Rectal smooth muscle tissue (tissue), 1 donor: Measurements from ENCODE around the gene ADGRV1.
A peak's percentile ranks its signal among the peaks of the same experiment; 100 is the strongest.

Experiments
- H3K27ac ChIP-seq: one replicate; pipeline ENCODE4 v1.7.0; 2013; ENCODE audit warnings: low read depth, low read length, inconsistent platforms
- H3K27me3 ChIP-seq: one replicate; pipeline ENCODE4 v1.7.0; 2013; ENCODE audit warnings: low read length; ENCODE audit not compliant: control insufficient read depth, insufficient read depth
- H3K36me3 ChIP-seq: one replicate; pipeline ENCODE4 v1.7.0; 2013; ENCODE audit warnings: low read length; ENCODE audit not compliant: control insufficient read depth, insufficient read depth
- H3K4me1 ChIP-seq: one replicate; pipeline ENCODE4 v1.7.0; 2013; ENCODE audit warnings: low read length; ENCODE audit not compliant: control insufficient read depth, insufficient read depth
- H3K4me3 ChIP-seq: one replicate; pipeline ENCODE4 v1.7.0; 2013; ENCODE audit warnings: low read length
- H3K9ac ChIP-seq: one replicate; pipeline ENCODE4 v1.7.0; 2013; ENCODE audit warnings: low read length

ADGRV1 gene

DNA sequence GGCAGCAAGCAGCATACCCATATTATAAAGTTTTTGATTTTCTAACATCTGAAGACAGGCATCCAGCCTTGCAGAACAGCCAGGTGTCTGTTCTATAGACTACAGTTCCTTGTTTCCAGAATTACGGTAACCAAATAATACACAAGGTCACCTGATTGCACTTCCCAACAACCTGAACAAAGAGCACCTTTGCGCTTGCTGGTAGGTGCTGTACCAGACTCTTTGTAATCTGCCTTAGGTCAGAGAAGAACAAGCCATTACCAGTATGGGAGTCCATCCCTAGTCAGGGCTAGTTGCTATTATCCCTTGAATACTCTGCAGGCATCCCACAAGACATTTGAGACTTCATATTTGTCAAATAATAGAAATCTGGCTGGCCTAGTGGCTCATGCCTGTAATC lies 568.3 kb downstream of the ADGRV1 start:
- H3K4me1 ChIP-seq, result peaks cover 40% of the 10 kb centered on the region
- no peaks in the 10 kb centered on the region for H3K27me3 ChIP-seq
- H3K4me3 ChIP-seq, result no peak overlapping the region
- H3K9ac ChIP-seq, result no peak overlapping the region
- H3K27ac ChIP-seq, result peak overlapping the region; percentile 76
- H3K36me3 ChIP-seq, result no peaks in the 10 kb centered on the region

DNA sequence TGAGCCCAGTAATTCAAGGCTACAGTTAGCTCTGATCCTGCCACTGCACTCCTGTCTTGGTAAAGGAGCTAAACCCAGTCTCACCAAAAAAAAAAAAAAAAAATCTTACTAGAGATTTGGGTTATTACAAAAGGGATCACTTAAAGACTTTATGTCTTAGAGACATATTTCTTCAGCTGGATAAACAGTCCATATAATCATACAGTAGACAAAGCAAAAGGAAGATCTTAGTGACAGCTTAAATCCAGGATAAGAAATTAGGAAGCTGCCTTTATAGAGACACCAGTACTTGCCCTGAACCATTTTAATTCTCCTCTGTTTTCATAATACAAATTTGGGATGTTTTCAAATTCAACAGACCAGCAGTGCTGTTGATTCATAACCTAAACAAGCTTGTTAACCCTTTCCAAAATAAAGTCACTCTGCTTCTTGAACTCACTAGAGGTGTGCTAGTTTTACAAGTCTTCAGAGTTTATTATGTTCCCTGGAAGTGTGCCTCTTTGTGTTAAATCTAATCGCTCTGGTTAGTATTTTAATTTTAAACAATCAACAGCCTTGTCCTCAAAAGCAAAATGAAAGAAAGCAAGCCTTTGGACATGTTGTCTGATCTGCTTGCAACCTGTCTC lies 569.0 kb downstream of the ADGRV1 start:
- Histone ChIP-seq H3K9ac (no peak overlapping the region), H3K27ac (peak overlapping the region; percentile 76), H3K36me3 (no peaks in the 10 kb centered on the region), H3K27me3 (no peaks in the 10 kb centered on the region), H3K4me1 (peaks cover 40% of the 10 kb centered on the region), H3K4me3 (no peak overlapping the region)

GRCh38 chr5:91128604-91129003 lies 570.0 kb downstream of the ADGRV1 start:
- no peak overlapping the region for H3K9ac ChIP-seq
- no peak overlapping the region for H3K4me3 ChIP-seq
- H3K27ac ChIP-seq, result peak overlapping the region; percentile 76
- H3K36me3 ChIP-seq, result no peaks in the 10 kb centered on the region
- H3K27me3 ChIP-seq, result no peaks in the 10 kb centered on the region
- peaks cover 37% of the 10 kb centered on the region for H3K4me1 ChIP-seq

DNA sequence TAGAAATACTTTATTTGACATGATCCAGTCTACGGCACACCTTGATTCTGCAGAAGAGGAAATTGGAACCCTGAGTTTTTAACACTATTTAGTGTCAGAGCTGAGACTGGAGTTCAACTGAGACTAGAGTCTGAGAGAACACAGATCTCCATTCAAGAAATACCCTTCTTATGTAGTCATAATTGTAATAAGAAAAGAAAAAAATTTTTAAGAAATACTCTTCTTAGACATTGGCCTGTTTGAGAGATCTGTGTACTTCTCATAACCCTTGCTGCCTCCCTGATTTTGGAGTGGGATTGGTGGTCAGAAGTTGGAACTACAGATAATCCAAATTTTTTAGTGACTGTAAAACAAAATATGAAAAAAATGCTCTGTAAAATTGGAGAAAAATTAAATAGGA lies 571.2 kb downstream of the ADGRV1 start:
- H3K36me3 ChIP-seq, result no peaks in the 10 kb centered on the region
- H3K9ac ChIP-seq, result no peak overlapping the region
- no peak overlapping the region for H3K4me3 ChIP-seq
- H3K27ac ChIP-seq, result no peak overlapping the region
- H3K27me3 ChIP-seq, result no peaks in the 10 kb centered on the region
- peaks cover 37% of the 10 kb centered on the region for H3K4me1 ChIP-seq

GRCh38 chr5:91130759-91131158 lies 572.2 kb downstream of the ADGRV1 start:
- peaks cover 33% of the 10 kb centered on the region for H3K4me1 ChIP-seq
- H3K27me3 ChIP-seq, result no peaks in the 10 kb centered on the region
- no peaks in the 10 kb centered on the region for H3K36me3 ChIP-seq
- H3K9ac ChIP-seq, result no peak overlapping the region
- no peak overlapping the region for H3K27ac ChIP-seq
- no peak overlapping the region for H3K4me3 ChIP-seq

- Histone ChIP-seq H3K9ac (no peak overlapping the region), H3K36me3 (no peaks in the 10 kb centered on the region), H3K27ac (no peak overlapping the region), H3K4me1 (peaks cover 17% of the 10 kb centered on the region), H3K27me3 (no peaks in the 10 kb centered on the region), H3K4me3 (no peak overlapping the region)
Observed at GRCh38 chr5:91132550-91132949, 574.0 kb downstream of the ADGRV1 start.

- no peaks in the 10 kb centered on the region for H3K27me3 ChIP-seq
- H3K4me3 ChIP-seq, result no peak overlapping the region
Observed at GRCh38 chr5:91133183-91133582, 574.6 kb downstream of the ADGRV1 start.

GRCh38 chr5:91135475-91136248 lies 577.1 kb downstream of the ADGRV1 start:
- Histone ChIP-seq H3K9ac (no peak overlapping the region), H3K27ac (no peak overlapping the region), H3K27me3 (no peaks in the 10 kb centered on the region)

More at GRCh38 chr5:91133183-91133582, 574.6 kb downstream of the ADGRV1 start:
- Histone ChIP-seq H3K4me1 (peaks cover 11% of the 10 kb centered on the region), H3K36me3 (no peaks in the 10 kb centered on the region), H3K27ac (no peak overlapping the region), H3K9ac (no peak overlapping the region)

DNA sequence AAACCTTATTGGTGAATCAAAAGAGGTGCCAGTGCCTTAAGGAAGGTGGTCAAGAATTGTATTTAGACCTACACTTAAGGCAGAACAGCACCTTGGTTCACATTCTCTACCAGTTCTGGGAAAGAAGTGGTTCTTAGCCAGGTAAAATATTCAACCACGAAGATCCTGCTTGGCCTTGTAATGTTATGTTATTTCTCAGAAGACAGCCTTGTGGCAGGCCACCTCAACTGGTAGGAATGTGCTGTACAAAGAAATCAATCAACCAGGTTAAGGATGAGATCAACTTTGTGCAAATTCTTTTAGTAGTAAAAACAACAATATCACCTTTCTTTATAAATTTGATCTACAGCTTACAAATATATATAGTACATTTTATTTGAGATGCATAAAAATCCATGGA lies 577.7 kb downstream of the ADGRV1 start:
- Histone ChIP-seq H3K4me1 (no peaks in the 10 kb centered on the region), H3K27me3 (no peaks in the 10 kb centered on the region)

More at GRCh38 chr5:91135475-91136248, 577.1 kb downstream of the ADGRV1 start:
- H3K4me3 ChIP-seq, result no peak overlapping the region
- H3K4me1 ChIP-seq, result no peaks in the 10 kb centered on the region
- H3K36me3 ChIP-seq, result no peaks in the 10 kb centered on the region

DNA sequence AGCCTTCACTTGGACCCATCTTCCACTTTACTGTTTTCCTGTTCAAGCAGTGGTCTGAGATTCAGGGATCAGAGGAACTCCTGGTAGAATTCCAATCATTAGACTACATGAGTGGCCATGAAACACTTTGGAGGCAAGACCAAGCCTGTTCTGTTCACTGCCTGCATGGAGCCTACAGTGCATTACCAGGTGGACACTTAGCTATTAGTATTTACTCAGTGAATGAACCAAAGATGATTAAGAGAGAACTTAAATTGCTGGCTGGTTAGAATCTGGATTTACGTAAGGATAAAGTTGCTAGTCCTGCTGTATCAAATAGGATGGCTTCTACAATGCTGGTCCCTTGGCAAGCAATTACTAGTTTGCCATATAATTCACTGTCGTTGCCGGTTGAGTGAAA lies 579.0 kb downstream of the ADGRV1 start:
- no peak overlapping the region for H3K4me3 ChIP-seq
- H3K36me3 ChIP-seq, result no peaks in the 10 kb centered on the region
- no peaks in the 10 kb centered on the region for H3K4me1 ChIP-seq
- H3K27me3 ChIP-seq, result no peaks in the 10 kb centered on the region
- no peak overlapping the region for H3K27ac ChIP-seq
- no peak overlapping the region for H3K9ac ChIP-seq

More for the DNA sequence above, 577.7 kb downstream of the ADGRV1 start:
- H3K27ac ChIP-seq, result no peak overlapping the region
- H3K36me3 ChIP-seq, result no peaks in the 10 kb centered on the region
- no peak overlapping the region for H3K4me3 ChIP-seq
- H3K9ac ChIP-seq, result no peak overlapping the region

DNA sequence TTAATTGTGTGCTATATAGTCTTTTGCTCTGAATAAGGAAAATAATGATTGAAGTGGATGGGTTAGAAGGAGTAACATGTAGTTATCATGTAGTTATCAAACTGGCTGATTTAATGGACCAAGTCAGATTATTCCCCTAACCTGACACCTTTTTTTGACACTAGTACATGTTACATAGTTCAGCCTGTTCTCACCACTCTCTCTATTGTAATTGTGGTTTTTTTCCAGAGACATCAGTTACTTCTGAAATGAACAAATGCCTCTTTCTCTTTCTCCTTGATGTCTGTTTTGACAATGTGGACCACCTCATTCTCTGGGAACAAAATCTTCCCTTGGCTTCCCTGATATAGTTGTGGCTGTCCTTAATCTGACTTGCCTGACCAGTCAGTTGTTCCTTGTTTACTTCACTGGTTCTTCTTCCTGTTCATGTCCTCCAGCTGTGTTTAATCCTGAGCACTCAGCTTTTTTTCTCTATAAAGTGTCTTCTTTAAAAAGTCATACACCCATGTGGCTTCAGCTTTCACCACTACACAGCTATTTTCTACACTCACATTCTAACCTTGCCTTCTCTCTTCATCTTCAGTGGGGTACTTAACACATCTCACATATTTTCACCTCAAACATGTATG lies 581.1 kb downstream of the ADGRV1 start:
- H3K9ac ChIP-seq, result no peak overlapping the region
- no peaks in the 10 kb centered on the region for H3K36me3 ChIP-seq
- H3K27me3 ChIP-seq, result no peaks in the 10 kb centered on the region
- no peaks in the 10 kb centered on the region for H3K4me1 ChIP-seq
- H3K27ac ChIP-seq, result peak overlapping the region; percentile 34
- H3K4me3 ChIP-seq, result no peak overlapping the region

- Histone ChIP-seq H3K27ac (no peak overlapping the region), H3K4me3 (no peak overlapping the region), H3K4me1 (no peaks in the 10 kb centered on the region), H3K9ac (no peak overlapping the region), H3K27me3 (no peaks in the 10 kb centered on the region), H3K36me3 (no peaks in the 10 kb centered on the region)
Observed at GRCh38 chr5:91140657-91141056, 582.1 kb downstream of the ADGRV1 start.
